H4 (cell line): ENCODE data around the gene CFAP77. TPM values are rescaled to one million over a fixed set of nuclear protein-coding genes. Genes with fewer than 3 reads are reported as not detected.

Experiments used
- DNase-seq: peaks from one replicate; pipeline ENCODE4 v3.0.0-alpha.2; 2015; ENCODE audit warnings: low spot score
- total RNA-seq: library from RNA; depleted of rRNA; stranded (reverse); fragments of >200 nt; shearing (Covaris generic); gene quantifications from 2 replicates; pipeline ENCODE4 v1.2.3, GENCODE V29; 2014

The CFAP77 gene
- total RNA-seq, 1 experiment from 2014 or later: not detected

- DNase-seq: no peak
Measured at GRCh38 chr9:132408521-132408920, 1.5 kb upstream of the CFAP77 start.

GRCh38 chr9:132410642-132411041, 631 bp downstream of the CFAP77 start:
- DNase-seq: no peak

- no peak for DNase-seq
Measured at GRCh38 chr9:132411091-132411508, 1.1 kb downstream of the CFAP77 start.

GRCh38 chr9:132412089-132412488, 2.1 kb downstream of the CFAP77 start:
- no peak for DNase-seq

GRCh38 chr9:132413926-132414325, 3.9 kb downstream of the CFAP77 start:
- DNase-seq: no peak

- no peak for DNase-seq
Measured at GRCh38 chr9:132414731-132415130, 4.7 kb downstream of the CFAP77 start.

GRCh38 chr9:132415181-132415580, 5.2 kb downstream of the CFAP77 start:
- no peak for DNase-seq

- no peak for DNase-seq
Measured at GRCh38 chr9:132418726-132419363, 8.8 kb downstream of the CFAP77 start.

- DNase-seq: no peak
Measured at GRCh38 chr9:132422574-132422973, 12.6 kb downstream of the CFAP77 start.

GRCh38 chr9:132423503-132423902, 13.5 kb downstream of the CFAP77 start:
- DNase-seq: no peak

- no peak for DNase-seq
Measured at GRCh38 chr9:132424857-132425674, 15.1 kb downstream of the CFAP77 start.

GRCh38 chr9:132425675-132426062, 15.7 kb downstream of the CFAP77 start:
- DNase-seq: no peak

- no peak for DNase-seq
Measured at GRCh38 chr9:132426639-132427414, 16.8 kb downstream of the CFAP77 start.

GRCh38 chr9:132430998-132431397, 21.0 kb downstream of the CFAP77 start:
- no peak for DNase-seq

- no peak for DNase-seq
Measured at GRCh38 chr9:132434881-132435280, 24.9 kb downstream of the CFAP77 start.

- no peak for DNase-seq
Measured at GRCh38 chr9:132439153-132439552, 29.1 kb downstream of the CFAP77 start.

GRCh38 chr9:132440735-132441134, 30.7 kb downstream of the CFAP77 start:
- DNase-seq: no peak

GRCh38 chr9:132441404-132441803, 31.4 kb downstream of the CFAP77 start:
- no peak for DNase-seq

GRCh38 chr9:132443951-132444607, 34.1 kb downstream of the CFAP77 start:
- no peak for DNase-seq

GRCh38 chr9:132446887-132447286, 36.9 kb downstream of the CFAP77 start:
- DNase-seq: no peak

- no peak for DNase-seq
Measured at GRCh38 chr9:132447346-132447745, 37.3 kb downstream of the CFAP77 start.

GRCh38 chr9:132447902-132448301, 37.9 kb downstream of the CFAP77 start:
- no peak for DNase-seq
